GM19025 (cell line): ENCODE results near the gene RHBG.

ENCODE experiments used
- ATAC-seq: cut with Tn5 transposase; IDR thresholded peaks from one replicate; pipeline ENCODE4 v1.9.1; 2021; ENCODE audit warnings: mild to moderate bottlenecking, low read depth, moderate library complexity; ENCODE audit not compliant: unreplicated experiment

The RHBG gene

DNA sequence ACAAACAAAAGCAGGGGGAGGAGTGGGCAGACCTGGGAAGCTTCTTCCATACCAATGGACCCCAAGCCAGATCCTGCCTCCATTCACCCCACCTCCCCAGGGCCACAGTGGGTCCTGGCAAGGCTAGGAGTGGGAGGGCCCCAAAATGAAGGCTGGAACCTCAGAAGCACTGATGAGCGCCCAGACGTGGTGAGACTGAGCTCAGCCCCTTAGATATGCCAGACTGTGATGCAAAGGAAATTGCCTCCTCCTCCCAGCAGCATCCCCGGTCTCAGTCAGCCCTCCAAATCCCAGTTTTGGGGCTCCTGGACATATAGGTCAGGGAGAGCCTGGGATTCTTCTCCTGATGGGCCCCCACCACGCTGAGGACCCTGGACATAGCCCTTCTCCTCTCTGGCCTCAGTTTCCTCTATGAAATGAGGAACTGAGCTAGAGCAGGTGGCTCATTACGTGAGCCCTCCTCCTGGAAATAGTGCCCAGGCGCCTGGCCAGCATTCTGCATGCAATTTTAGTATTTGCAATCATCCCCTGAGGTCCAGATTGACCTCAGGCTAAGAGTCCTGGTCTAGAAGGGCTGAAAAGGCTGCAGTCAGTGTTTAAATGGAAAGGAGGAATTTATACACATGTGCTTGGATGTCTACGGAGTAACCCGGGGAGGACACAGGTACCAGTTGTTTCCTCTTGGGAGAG lies 33.5 kb downstream of the RHBG start:
- no peak for ATAC-seq

- no peak for ATAC-seq
Measured at GRCh38 chr1:156405670-156406069, 36.7 kb downstream of the RHBG start.

GRCh38 chr1:156406251-156406650 lies 37.2 kb downstream of the RHBG start:
- ATAC-seq = no peak

DNA sequence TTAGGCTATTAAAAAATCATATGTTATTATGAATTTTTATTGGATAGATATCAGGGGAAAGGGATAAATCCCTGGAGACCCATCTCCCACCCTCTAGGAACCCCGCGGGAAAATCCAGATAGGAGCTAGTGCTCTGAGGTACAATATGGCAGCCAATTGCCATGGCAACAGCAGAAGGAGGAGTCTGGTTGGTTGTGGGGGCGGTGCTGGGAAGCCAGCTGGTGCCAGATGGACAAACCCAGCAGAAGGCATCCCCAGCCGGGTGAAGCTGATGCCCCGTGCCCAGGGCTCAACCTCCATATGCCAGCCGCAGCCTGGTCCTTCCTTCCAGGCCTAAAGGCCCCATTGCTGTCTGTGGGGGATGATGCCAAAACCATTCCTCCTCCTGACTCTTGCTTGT lies 38.3 kb downstream of the RHBG start:
- ATAC-seq = no peak

GRCh38 chr1:156407760-156408159 lies 38.7 kb downstream of the RHBG start:
- ATAC-seq = no peak

DNA sequence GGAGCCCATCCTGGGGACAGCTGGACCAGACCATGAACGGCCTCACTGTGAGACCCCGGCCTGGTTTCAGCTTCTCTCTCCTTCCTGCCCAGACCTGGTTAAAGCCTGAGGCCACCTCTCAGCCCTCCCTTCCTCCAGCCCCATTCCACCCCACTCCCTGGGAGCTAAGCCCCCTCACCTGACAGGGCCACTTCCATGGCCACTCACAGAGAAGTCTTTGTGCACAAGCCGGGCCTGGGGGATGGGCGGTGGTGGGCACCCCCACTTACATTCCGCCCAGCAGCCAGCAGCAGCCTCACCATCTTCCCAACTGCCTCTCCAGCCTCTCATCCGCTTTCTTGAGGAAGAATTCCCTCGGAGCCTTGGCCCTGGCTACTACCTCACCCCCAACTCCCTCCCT lies 40.4 kb downstream of the RHBG start:
- no peak for ATAC-seq

- ATAC-seq = no peak
Measured at GRCh38 chr1:156410238-156410637, 41.2 kb downstream of the RHBG start.

GRCh38 chr1:156410740-156411139 lies 41.7 kb downstream of the RHBG start:
- ATAC-seq = no peak

DNA sequence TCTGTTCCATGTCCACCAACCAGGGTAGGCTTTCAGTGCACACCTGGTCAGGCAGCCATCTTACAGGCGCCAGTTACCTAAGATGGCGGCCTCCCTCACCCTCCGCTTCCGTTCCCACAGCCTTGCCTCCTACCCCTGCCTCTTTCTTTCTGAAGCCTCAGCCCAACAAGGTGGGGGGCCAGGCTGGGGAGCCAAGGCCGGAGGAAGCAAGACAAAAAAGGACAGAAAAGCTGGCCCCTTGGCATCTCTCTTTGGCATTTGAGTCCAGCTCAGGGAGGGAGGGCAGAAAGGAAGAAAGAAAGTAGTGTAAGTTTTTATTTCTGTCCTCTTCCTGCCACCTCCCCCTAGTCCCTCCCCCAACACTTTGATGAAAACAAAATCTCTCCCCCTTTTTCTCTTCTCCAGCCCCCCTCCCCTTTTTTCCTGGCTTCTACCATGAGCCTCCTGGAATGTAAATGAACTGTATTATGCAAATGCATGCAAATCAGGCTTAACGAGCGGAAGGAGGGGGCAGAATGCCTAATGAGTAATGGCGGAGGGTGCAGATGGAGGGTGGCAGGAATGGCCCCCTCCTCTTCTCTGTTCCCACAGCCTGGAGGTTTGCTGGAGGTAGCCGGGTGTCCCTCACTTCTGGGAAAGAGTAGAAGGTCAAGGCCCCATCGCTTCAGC lies 43.8 kb downstream of the RHBG start:
- ATAC-seq = no peak

GRCh38 chr1:156413391-156414246 lies 44.6 kb downstream of the RHBG start:
- no peak for ATAC-seq

DNA sequence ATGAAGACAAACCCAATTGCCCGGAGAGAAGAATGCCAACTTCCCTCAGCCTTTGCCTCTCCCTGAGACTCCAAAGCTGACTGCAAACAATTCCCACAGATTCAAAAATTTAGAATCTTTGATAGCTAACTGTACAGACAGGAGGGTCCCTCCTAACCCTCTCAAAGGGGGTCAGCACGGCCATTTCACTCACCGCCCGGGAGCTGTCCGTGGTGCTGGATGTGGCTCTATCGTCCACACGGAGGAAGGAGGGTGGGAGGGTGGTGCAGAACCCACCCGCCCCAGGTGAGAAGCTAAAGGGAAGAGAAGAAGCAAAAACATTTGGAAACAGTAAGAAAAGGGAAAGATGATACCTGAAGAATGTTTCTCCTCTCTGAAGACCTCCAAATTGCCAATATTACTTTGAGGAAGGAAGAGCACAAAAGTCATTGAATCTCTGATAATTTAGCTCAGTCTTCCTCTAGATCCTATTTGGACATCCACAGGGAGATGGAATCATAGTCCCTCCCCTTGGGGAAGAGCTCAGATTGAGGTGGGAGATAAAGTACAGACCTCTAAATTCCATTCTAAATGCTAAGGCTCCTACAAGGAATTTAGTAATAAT lies 45.6 kb downstream of the RHBG start:
- no peak for ATAC-seq

GRCh38 chr1:156416993-156417392 lies 48.0 kb downstream of the RHBG start:
- ATAC-seq = no peak

DNA sequence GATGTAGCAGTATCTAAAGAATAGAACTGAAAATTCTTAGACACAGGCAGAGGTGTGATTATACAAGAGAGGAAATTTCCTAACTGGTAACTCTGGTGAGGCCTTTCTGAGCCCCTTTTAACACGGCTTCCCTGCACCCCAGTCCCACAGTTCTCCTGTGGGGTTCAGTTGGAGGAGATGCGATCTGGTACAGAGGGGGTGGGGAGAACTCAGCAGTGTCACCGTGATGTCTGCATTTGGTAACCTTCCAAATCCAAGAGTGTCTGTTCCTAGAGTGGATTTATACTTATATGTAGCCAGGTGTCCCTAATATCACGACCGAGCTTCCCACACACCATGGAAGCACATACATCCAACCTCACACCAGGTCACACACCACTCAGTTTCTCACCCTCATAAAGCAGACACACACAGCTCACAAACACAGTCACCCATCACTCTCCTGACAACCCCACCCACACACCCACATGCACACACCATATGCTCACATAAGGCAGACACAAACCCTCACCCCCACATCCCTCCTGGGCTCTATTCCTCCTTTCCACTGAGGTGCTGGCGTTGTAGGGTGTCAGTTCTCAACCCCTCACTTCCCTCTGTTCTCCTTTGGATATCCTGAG lies 48.5 kb downstream of the RHBG start:
- no peak for ATAC-seq

- no peak for ATAC-seq
Measured at GRCh38 chr1:156418416-156419070, 49.5 kb downstream of the RHBG start.

GRCh38 chr1:156419854-156420204 lies 50.8 kb downstream of the RHBG start:
- ATAC-seq = no peak

DNA sequence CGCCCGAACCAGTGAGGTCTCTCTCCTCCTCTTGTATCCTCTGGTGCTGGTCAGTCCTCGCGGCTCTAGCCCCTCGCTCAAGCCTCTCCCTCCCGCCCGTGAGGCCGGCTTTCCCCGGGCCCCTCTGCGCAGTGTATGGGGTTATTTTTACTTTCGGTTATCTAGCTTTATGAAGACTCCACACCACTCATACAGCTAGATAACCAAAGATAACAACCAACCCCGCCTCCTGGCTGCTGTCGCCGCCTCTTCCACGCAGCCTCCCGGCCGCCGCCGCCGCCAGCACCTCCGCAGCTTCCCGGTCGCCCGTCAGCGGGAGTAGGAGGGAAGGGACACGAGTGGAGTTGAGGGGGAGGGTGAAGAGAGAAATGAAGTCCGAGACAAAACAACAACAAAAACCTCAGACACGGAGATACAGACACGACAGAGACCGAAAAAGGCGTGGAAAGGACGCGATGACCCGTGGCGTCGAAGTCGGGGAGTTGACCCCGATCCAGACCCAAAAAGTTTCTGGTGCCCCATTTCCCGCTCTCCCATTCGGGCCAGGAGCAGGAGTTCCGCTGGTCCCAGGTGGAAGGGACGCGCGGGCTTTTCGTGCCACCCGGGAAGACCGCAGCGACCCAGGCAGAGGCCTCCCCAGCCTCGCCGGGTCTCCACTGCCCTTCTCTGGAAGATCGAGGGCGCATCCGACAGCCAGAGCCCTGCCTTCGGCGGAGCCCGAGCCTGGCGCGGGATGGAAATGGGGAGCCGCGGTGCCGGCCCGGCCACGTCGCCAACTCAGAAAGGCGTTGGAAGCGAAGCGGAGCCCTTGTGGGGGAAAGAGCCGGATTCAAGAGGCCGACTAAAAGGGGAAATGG lies 51.4 kb downstream of the RHBG start:
- ATAC-seq = no peak

- peak; percentile 85 for ATAC-seq
Measured at GRCh38 chr1:156421062-156421938, 52.3 kb downstream of the RHBG start.

- no peak for ATAC-seq
Measured at GRCh38 chr1:156421939-156422601, 53.1 kb downstream of the RHBG start.
